Breast epithelium (tissue), 3 donors: ENCODE results near the gene GALNT5.

Experiments
- CTCF ChIP-seq, 3 donors: fragments of 450-650 bp; IDR thresholded peaks; one replicate each; pipeline ENCODE4 v1.5.1; 2016 to 2017; ENCODE audit warnings: antibody characterized with exemption in 3 of 3, mild to moderate bottlenecking in 3 of 3, moderate library complexity in 3 of 3
- POLR2AphosphoS5 ChIP-seq, 3 donors: sonication (generic); formaldehyde crosslinking; IDR thresholded peaks; one replicate each; pipeline ENCODE4 v1.6.1; 2017; ENCODE audit warnings: antibody characterized with exemption in 3 of 3

GRCh38 chr2:157245846-157246764 is 11.4 kb upstream of the GALNT5 start:
- TF ChIP-seq CTCF (IDR thresholded peaks at IDR 0.05) (no peak), POLR2AphosphoS5 (IDR thresholded peaks at IDR 0.05) (no peak)
